GM21786 (cell line): ENCODE results near the gene LIPI.
"Not testable (repeated sequence)": the region's sequence is repeated elsewhere in the genome, so short reads cannot be mapped to it uniquely, and the experiment has no call there.

Experiments used
- ATAC-seq: cut with Tn5 transposase; IDR thresholded peaks from one replicate; pipeline ENCODE4 v1.9.1; 2021; ENCODE audit not compliant: unreplicated experiment

LIPI gene

DNA sequence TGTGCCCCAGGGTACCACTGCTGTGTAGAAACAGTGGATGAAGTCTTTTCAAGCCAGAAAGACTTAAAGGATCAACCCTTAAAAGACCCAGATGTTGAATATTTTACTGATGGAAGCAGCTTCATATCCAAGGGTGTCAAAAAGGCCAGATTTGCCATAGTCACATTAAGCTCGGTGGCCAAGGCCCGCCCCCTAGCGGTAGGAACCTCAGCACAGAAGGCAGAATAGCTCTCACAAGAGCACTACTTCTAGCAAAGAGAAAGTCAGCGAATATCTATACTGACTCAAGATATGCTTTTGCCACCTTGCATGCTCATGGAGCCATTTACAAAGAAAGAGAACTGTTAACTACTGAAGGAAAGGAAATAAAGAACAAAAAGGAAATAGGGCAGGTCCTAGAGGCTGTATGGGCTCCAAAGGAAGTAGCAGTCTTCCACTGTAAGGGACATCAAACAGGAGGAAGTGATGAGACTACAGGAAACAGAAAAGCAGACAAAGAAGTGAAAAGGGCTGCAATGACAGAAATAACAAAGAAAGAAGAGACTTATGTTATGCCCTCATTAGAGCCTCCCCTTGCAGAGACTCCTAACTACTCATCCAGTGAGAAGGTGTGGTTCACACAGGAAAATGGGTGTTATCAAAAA lies 90.5 kb downstream of the LIPI start:
- peak; percentile 37 for ATAC-seq

DNA sequence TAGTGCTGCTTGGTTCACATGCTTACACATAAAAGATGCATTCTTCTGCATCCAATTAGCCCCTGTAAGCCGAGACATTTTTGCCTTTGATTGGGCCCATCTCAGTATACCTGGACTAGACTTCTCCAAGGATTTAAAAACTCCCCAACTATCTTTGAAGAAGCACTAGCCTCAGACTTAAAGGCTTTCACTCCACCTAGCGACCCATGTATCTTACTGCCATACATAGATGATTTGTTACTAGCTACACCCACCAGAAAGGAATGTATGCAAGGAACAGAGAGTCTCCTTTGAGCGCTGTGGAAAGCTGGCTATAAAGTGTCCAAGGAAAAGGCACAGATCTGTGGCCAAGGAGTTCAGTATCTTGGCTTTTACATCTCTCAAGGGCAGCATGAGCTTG lies 91.7 kb downstream of the LIPI start:
- ATAC-seq: no peak

DNA sequence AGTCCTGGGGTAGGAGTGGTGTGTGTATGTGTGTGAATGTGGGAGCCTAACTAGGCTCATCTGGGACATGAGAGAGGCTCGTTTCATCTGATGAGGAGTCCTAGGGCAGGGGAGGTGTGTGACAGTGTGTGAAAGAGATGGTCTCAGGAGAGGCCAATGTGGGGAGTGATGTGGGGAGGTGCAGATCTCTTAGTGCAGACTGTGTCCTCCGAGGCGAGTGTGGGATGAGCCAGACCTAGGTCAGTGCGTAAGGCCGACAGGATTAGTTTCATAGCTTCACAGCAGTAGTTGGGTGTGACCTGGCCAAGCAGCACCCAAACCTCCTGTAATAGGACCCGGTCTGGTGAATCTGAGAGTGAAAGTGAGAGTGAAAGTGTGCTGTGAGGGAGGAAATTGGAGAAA lies 94.7 kb downstream of the LIPI start:
- ATAC-seq: peak; percentile 82

DNA sequence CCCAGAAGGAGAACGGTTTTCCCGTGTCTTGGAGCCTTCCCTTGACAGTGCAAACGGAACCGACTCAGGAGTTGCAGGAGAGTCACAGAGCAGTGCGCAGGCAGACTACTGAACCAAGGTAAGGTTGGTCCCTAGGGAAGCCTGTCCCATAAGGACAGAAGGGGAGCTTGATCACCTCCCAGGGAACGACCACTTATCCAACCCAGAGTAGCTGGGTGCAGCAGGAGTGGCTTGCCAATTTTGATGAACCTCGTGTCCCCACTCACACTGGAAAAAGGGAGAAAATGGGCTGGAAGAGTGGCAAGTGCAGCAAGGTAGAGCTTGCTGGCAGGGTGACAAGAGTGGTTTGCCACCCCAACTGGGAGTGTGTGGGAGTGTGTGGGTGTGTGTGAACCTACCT lies 95.1 kb downstream of the LIPI start:
- peak; percentile 1 for ATAC-seq

DNA sequence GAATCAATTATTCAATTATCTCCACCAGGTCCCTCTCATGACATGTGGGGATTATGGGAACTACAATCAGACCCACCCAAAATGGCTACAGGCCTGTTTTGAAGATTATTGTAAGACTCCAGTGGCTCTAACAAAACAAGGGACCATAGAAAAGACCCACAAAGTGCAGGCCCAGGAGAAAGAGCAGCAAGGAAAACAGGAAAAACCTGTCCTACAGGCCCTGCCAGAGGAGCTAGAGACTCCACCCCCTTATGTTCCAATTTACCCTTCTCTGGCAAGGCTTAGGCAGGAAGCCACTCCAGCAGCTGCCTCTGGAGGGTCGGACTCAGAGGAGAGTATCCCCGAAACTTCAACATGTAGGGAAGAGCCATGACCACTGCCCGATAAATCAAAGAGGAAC lies 96.5 kb downstream of the LIPI start:
- ATAC-seq: no peak

DNA sequence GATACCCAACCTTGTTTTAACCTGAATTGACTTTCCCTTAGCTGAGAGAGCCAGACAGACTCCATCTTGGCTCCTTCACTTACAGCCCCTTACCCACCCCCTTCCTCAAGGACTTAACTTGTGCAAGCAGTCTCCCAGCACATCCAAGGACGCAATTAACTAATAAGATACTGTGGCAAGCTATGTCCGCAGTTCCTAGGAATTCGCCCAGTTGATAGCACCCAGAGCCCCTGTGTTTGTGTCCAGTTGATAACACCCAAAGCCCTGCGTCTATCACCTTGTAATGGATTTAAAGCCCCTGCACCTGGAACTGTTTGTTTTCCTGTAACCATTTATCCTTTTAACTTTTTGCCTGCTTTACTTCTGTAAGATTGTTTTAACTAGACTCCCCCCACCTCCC lies 106.2 kb downstream of the LIPI start:
- not testable (repeated sequence) for ATAC-seq

DNA sequence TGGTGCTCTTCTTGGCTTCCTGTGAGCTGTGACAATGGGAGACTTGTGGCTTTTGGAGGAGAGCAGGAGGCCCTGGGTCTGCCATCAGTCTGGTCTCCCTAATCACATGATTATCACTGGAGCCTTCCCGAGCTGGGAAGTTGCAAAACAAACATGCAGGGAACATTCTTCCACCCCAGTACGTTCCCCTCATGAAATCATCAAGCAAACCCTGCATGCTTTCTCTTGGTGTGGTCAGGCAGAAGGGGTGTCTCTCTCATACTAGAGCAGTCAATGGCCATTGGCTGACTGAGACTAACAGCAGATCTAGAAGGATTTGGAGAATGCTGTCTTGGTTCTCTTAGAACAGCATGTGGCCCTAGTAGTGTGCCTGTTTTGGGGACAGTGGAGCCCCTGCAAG lies 111.2 kb downstream of the LIPI start:
- no peak for ATAC-seq

DNA sequence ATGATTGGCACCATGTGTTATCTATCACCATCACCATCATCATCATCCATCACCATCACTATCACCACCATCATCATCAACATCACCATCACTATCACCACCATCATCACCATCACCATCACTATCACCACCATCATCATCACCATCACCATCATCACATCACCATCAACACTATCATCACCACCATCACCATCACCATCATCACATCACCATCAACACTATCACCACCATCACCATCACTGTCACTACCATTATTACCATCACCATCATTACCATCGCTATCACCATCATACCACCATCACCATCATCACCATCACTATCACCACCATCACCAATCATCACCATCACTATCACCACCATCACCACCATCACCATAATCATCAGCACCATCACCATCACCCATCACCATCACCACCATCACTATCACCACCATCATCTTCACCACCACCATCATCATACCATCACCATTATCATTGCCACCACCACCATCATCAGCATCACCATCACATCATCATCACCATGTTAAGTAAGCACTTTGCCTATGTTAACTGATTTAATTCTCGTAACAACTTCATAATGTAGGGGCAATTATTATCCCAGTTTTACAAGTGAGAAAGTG lies 112.8 kb downstream of the LIPI start:
- no peak for ATAC-seq

DNA sequence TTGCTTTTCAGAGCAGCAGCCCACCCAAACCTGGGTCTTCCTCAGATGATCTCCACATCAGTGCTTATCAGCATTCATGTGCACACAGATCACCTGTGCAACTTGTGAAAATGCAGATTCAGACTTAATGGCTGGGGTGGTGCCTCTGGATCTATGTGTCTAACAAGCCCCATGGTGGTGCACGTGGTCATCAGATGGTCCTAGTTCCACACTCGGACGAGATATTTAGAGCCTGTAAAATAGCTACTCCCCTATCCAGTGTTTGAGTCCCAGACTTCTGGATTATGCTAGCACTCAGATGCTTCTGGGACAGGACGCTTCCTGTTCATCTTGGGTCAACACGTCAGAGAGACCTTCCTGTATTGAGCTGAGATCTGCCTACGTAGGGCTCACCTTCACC lies 114.2 kb downstream of the LIPI start:
- no peak for ATAC-seq

DNA sequence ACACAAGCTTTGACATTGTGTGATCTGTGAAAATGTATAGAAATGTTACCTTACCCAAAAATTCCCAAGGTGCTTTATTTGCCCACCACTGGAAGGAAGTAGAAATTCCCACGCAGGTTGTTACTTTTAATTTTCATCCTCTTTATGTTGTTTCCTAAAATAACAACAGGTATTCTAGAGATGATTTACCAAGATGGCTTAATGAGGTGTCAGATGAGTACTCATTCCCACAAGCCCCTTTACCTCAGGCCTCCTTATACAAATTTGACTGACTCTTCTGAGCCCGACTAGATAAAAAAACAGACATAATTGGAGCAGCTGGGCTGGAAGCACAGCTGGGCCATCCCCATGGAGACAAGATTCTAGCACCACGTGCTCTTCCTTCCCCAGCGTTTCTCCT lies 114.6 kb downstream of the LIPI start:
- ATAC-seq: no peak

DNA sequence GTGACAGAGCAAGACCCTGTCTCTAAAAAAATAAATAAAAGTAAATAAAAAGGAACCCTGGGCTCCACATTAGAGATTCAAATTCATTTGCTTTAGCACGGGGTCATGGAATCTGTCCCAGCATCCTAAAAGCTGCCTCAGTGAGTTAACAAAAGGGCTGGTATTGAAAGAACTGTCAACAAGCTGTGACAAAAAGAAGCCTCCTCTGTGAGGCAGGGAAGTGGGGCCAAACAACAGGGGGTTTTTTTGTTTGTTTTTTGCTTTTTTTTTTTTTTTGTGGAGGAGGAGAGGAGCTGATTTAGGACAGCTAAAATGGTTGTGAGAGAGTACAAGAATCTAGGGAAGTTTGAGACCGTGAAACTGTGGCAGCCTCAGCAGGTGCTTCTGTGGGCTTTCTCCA lies 115.7 kb downstream of the LIPI start:
- no peak for ATAC-seq

DNA sequence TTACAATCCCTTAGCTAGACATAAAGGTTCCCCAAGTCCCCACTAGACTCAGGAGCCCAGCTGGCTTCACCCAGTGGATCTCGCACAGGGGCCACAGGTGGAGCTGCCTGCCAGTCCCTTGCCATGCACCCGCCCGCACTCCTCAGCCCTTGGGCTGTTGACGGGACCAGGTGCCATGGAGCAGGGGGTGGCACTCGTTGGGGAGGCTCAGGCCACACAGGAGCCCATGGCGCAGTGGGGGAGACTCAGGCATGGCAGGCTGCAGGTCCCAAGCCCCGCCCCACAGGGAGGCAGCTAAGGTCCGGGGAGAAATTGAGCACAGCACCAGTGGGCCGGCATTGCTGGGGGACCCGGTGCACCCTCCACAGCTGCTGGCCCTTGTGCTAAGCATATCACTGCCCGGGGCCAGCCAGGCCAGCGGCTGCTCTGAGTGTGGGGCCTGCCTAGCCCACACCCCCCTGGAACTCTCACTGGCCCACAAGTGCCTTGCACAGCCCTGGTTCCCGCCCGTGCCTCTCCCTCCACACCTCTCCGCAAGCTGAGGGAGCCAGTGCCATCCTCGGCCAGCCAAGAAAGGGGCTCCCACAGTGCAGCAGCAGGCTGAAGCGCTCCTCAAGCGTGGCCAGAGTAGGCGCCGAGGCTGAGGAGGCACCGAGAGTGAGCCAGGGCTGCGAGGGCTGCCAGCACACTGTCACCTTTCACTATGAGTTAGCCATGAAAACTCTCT lies 117.8 kb downstream of the LIPI start:
- ATAC-seq: no peak

DNA sequence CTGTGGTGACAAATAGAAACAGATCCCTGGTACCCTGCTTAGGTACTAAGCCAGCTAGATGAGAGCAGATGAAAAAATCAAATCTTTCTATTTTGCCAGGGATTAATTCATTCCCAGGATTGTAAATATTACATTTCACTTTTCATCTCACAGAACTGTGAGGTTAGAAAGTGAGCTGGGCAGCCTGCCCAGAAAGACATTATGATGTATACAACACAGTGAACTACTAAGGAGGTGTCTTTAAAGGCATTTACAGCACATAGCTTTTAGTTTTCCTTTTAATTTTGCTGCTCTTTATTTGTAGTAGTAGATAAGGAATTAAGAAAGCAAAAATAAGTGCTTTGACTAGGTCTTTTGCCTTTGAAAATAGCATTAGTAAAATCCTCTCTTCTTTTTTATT lies 120.6 kb downstream of the LIPI start:
- ATAC-seq: not testable (repeated sequence)

DNA sequence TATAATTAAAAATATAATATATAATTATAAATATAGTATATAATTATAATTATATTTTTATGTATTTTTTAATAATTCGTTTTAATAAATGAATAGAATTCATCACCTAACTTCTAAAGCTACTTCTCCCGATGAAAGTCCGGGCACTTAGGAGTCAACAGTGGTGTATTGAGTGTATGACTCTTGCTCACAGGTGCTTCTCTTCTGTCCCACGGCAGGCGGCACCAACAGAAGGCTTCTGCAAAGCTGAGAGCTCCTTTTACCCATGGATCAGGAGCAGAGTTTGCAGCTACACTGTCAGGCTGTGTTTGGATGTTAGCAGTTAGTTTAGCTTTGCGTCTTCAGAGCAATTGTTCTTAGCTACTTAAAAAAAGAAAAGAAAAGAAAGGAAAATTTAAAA lies 122.4 kb downstream of the LIPI start:
- ATAC-seq: no peak

DNA sequence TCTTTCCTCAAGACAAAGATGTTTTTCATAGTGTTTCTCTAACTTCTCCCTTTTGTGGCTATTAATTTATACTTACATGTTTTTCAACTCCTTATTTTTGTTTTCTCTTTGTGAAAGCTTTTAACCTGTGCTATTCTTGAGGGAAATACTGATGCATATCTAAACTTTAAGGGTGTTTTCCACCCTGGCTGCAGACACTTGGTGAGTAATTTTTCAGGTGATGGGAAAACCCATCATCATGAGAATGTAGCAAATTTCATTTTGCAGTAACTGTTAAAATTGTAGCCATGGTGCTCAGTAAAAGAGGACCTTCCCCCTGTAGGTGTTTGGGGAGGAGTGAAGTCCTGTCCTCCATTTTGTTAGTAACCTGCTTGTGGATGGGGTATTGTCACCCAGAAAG lies 124.2 kb downstream of the LIPI start:
- peak; percentile 70 for ATAC-seq

DNA sequence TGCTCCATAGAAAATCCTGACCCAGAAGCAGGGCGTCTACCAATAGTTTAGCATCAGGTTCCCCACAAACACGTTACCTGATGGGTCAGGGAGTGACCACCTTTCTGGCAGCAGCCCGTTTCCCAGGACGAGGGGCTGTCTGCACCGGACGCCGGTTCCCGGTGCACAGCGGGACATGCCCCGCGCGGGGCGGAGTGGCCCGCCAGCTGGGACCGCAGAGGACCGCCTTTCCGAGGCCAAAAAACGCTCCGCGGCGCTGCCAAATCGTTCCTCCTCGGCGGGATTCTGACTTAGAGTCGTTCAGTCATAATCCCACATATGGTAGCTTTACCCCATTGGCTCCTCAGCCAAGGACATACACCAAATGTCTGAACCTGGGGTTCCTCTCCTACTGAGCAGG lies 126.1 kb downstream of the LIPI start:
- ATAC-seq: no peak

DNA sequence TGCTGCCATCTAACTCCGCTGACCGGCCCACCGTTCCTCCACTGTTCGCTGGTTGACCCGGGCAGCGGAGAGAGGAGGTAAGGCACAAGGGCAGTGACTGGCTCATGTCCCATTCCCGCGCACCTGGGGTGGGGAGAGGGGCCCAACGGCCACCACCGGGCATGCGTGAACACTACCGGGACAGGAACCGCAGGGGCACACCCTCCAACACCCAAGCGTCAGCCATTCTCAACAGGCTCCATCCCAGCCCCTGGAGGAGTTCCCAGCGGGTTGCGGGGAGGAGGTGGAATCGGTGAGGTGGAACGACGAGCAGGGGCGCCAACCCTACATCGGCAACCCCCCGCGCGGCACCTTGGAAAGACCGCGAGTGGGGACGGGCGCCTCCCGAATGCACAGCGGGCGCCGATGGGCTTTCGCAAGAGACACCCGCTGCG lies 126.7 kb downstream of the LIPI start:
- ATAC-seq: no peak

DNA sequence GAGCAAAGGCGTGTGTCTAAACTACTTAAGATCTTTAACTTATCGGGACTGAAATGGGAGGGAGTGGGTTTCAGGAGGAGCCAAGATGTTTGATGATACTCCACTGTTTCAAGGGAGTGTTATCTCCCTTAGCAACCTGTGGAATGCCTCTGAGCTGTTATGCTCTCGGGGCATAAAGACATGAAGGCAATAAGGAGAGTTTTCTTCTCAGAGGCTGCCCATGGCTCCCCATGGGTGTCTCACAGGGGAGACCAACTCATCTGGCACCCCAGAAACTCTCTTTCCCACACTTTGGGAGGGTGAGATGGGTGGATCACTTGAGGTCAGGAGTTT lies 130.0 kb downstream of the LIPI start:
- ATAC-seq: no peak

DNA sequence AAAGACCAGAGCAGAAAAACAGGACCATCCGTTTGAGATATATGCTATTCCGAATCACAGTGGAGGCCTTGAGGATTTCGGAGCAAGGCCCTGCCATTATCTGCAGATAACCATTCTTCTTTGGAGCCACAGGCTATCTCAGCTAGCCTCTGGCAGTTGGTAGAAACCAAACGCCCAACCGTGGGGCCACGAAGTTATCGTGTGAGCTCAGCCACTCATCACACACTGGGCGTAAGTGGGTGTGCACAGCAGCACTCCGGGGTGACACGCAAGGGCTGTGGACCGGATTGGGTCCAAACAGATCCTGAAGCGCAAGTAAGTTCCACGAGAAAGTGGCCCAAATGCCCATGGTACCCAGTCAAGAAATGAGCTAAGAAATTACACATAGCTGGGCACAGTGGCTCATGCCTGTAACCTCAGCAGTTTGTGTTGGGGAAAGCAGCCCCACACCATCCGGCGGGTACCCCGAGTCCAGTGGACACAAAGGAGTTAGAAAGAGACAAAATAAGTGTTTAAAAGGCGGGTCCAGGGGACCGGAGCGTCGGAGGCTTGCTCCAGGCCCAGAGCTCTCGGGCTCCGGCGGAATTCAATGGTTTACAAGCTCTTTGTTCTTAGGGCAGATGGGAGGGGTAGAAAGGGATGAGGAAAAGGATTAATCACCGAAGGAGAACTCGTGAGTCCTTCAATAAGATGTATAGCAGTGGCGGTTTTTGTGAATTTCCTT lies 130.6 kb downstream of the LIPI start:
- ATAC-seq: no peak

DNA sequence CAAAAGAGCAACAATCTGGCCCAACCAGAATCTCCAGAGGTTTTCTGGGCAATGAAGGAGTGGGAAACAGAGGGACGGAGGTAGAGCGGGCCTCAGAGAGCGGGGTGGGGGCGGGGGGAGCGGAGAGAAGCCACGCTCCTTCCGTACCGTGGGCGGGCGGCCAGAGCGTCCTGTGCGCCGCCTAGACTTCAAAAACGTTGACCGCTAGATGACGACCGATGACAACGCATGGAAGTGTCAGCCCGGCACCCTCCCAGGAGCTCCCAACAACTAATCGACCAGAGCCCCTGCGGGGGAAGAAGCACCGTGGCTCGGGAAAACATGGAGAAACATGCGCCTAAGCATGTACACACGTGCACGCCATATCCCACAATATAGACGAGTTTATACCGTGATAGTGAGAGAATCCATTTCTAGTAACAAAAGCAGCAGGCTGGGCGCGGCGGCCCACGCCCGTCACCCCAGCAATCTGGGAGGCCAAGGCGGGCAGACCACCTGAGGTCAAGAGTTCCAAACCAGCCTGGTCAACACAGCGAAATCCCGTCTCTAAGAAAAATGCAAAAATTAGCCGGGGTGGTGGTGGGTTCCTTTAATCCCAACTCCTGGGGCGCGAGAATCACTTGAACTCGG lies 131.9 kb downstream of the LIPI start:
- ATAC-seq: no peak

DNA sequence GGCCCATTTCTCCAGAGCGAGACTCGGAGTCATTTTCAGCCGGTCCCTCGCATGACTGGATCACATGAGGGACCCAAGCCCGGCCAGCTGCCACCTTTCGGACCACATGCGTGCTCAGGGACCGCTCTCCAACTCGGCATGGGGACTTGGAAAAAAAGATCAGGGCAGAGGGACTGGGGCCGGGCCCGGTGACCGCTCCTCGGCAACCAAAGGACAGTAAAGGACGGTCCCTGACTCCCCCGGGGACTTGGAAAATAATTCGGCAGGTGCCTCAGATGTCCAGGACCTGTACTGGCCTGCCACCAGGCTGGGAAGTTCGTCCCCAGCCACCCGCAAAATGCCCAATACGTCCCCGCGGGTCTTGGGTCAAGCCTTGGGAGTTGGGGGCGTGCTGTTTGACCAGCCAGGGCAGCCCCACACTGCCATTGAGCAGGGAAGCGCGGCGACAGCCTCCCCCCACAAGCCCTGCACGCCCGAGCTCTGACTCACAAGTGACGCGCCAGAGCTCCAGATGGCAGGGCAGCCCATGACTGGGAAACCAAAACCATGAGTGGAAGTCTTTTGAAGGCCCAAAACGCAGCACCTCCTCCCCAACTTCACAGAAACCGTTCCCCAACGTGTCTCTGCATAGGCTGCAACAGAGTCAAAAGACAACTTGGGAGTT lies 134.5 kb downstream of the LIPI start:
- no peak for ATAC-seq
